Gastrocnemius medialis (tissue), 4 donors: ENCODE data around the gene LDLRAP1.

ENCODE experiments used
- CTCF ChIP-seq, 5 experiments: fragments of 450-650 bp in 3 of 5; fragments of 200-600 bp in 2 of 5; sonication (generic) in 2 of 5; IDR thresholded peaks in 4 of 5; conservative IDR thresholded peaks in 1 of 5; 1 replicate in 4 of 5; 2 replicates in 1 of 5; pipeline ENCODE4 v1.5.1; 2016 to 2019; ENCODE audit warnings: antibody characterized with exemption in 5 of 5, mild to moderate bottlenecking in 3 of 5, moderate library complexity in 3 of 5
- POLR2A ChIP-seq, 2 donors: fragments of 450-650 bp; IDR thresholded peaks; one replicate each; pipeline ENCODE4 v1.6.1; 2017; ENCODE audit warnings: antibody characterized with exemption in 2 of 2, mild to moderate bottlenecking in 2 of 2, moderate library complexity in 2 of 2

DNA sequence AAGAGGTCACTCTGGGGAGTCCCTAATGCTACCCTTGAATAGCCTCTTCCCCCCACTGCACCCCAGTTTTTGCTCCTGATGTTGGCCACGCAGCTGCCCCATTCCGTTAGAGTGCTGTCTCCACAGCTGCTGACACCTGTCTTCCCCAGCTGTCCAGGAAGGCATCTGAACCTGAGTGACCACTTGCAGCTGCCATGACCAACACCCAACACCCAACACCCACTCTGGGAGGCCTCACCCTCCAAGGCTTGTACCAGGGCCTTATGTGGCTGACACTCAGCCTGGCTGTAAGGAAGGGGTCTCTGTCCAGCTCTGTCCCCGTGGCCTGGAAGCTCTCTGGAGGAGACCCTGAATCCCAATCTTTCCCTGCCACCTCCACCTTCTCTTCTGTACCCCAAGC is 26.7 kb upstream of the LDLRAP1 start:
- TF ChIP-seq CTCF (IDR thresholded peaks at IDR 0.05 in 4 of 5, conservative IDR thresholded peaks at IDR 0.05 in 1 of 5), result no peak
- no peak for TF ChIP-seq POLR2A (IDR thresholded peaks at IDR 0.05)
